Uterus (tissue), 4 donors: ENCODE measurements around the gene WDR91. TPM values are rescaled to one million over a fixed set of nuclear protein-coding genes. Genes with fewer than 3 reads are reported as not detected.
"Not testable (repeated sequence)": the region's sequence is repeated elsewhere in the genome, so short reads cannot be mapped to it uniquely, and the experiment has no call there.

ENCODE experiments used
- DNase-seq, 2 donors: peaks; one replicate each; pipeline ENCODE4 v3.0.0-alpha.2; 2019 to 2020
- H3K27ac ChIP-seq, 2 donors: fragments of 200-600 bp; sonication (generic); 1 replicate in 1 of 2; 2 replicates in 1 of 2; pipeline ENCODE4 v1.5.1; 2016 to 2018
- H3K27me3 ChIP-seq, 2 donors: fragments of 200-600 bp; sonication (generic); one replicate each; pipeline ENCODE4 v1.5.1; 2018 to 2019; ENCODE audit warnings: control low read depth in 1 of 2
- H3K36me3 ChIP-seq, 2 donors: fragments of 200-600 bp; sonication (generic); one replicate each; pipeline ENCODE4 v1.5.1; 2019; ENCODE audit warnings: control low read depth in 1 of 2
- H3K4me1 ChIP-seq, 2 donors: fragments of 200-600 bp; sonication (generic); one replicate each; pipeline ENCODE4 v1.5.1; 2018 to 2019; ENCODE audit warnings: control low read depth in 1 of 2
- H3K4me3 ChIP-seq, 2 donors: fragments of 200-600 bp; sonication (generic); 1 replicate in 1 of 2; 2 replicates in 1 of 2; pipeline ENCODE4 v1.5.1; 2018 to 2019; ENCODE audit warnings: mild to moderate bottlenecking in 1 of 2
- H3K9me3 ChIP-seq, 2 donors: fragments of 200-600 bp; sonication (generic); one replicate each; pipeline ENCODE4 v1.5.1; 2019; ENCODE audit warnings: control low read depth in 1 of 2
- POLR2A ChIP-seq, 2 donors: fragments of 450-650 bp; IDR thresholded peaks; one replicate each; pipeline ENCODE4 v1.6.1; 2016; ENCODE audit warnings: antibody characterized with exemption in 2 of 2, mild to moderate bottlenecking in 1 of 2, moderate library complexity in 1 of 2
- intact Hi-C: fragments of 100-400 bp; cut with DNase I; formaldehyde crosslinking; loops from one replicate; pipeline ENCODE4 v1.15.1; 2023; ENCODE audit warnings: low total_unique reads
- total RNA-seq, 4 donors: library from RNA; depleted of rRNA in 3 of 4; stranded (reverse); fragments of >200 nt in 3 of 4; gene quantifications; one replicate each; pipeline versions ENCODE4 v1.1.0 to v1.2.4, GENCODE V29; 2014 to 2023
- TF ChIP-seq, protein P1 (sequence below), 4 experiments: fragments of 200-600 bp in 2 of 4; fragments of 450-650 bp in 2 of 4; sonication (generic) in 2 of 4; IDR thresholded peaks; one replicate each; pipeline ENCODE4 v1.5.1; 2016 to 2019; ENCODE audit warnings: antibody characterized with exemption in 4 of 4, mild to moderate bottlenecking in 2 of 4, moderate library complexity in 1 of 4
- donor health status: DM: yes; HTN: yes; CAD: no.

WDR91 gene
- total RNA-seq, 4 donors from 2014 or later: 11.8 to 33.2 (median 17.1) TPM

DNA sequence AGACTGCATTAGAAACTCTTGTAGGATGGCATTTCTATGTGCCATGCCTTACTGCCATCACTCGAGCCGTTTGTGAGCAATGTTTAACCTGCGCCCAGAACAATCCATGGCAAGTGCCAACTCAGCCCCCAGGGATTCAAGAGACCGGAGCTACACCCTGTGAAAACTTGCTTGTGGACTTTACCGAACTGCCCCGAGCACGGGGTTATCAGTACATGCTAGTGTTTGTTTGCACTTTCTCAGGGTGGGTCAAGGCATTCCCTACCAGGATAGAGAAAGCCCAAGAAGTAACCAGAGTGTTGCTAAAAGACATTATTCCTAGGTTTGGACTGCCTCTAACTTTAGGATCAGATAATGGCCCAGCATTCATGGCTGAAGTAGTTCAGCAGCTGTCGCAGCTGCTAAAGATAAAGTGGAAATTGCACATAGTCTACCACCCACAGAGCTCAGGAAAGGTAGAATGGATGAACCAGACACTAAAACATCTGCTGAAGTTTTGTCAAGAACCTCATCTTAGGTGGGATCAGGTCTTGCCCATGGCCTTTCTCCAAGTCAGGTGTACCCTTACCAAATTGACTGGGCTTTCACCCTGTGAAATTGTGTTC lies 31.9 kb downstream of the WDR91 start:
- H3K27ac ChIP-seq: no peak overlapping the region
- no peaks in the 10 kb centered on the region for H3K4me1 ChIP-seq
- no peaks in the 10 kb centered on the region for H3K27me3 ChIP-seq
- H3K36me3 ChIP-seq: no peaks in the 10 kb centered on the region
- H3K9me3 ChIP-seq: peaks cover 0 to 9% of the 10 kb centered on the region in 2 donors
- H3K4me3 ChIP-seq: no peak overlapping the region
- no peak for DNase-seq
- intact Hi-C loops: no loop called here
- no peak for TF ChIP-seq POLR2A (IDR thresholded peaks at IDR 0.05)
- TF ChIP-seq, protein P1, sequence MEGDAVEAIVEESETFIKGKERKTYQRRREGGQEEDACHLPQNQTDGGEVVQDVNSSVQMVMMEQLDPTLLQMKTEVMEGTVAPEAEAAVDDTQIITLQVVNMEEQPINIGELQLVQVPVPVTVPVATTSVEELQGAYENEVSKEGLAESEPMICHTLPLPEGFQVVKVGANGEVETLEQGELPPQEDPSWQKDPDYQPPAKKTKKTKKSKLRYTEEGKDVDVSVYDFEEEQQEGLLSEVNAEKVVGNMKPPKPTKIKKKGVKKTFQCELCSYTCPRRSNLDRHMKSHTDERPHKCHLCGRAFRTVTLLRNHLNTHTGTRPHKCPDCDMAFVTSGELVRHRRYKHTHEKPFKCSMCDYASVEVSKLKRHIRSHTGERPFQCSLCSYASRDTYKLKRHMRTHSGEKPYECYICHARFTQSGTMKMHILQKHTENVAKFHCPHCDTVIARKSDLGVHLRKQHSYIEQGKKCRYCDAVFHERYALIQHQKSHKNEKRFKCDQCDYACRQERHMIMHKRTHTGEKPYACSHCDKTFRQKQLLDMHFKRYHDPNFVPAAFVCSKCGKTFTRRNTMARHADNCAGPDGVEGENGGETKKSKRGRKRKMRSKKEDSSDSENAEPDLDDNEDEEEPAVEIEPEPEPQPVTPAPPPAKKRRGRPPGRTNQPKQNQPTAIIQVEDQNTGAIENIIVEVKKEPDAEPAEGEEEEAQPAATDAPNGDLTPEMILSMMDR (IDR thresholded peaks at IDR 0.05): no peak

DNA sequence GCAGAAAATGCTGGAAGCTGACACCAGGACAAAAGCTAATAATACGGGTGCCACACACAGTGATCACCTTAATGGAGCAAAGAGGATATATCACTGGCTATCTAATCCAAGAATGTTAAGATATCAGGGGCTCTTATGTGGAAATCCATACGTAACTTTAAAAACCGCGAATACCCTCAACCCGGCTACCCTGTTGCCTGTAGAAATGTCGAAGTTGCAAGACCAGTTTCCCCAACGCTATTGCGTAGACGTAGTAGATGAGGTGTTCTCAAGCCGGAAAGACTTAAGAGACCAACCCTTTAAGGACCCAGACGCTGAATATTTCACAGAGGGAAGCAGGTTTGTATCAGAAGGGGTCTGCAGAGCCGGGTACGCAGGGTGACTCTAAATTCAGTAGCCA lies 33.0 kb downstream of the WDR91 start:
- no peak overlapping the region for H3K4me3 ChIP-seq
- intact Hi-C loops: no loop called here
- no peaks in the 10 kb centered on the region for H3K27me3 ChIP-seq
- H3K4me1 ChIP-seq: no peaks in the 10 kb centered on the region
- no peak for DNase-seq
- TF ChIP-seq, protein P1 (IDR thresholded peaks at IDR 0.05): no peak
- TF ChIP-seq POLR2A (IDR thresholded peaks at IDR 0.05): no peak
- H3K36me3 ChIP-seq: no peaks in the 10 kb centered on the region
- H3K9me3 ChIP-seq: peaks cover 0 to 9% of the 10 kb centered on the region in 2 donors
- no peak overlapping the region for H3K27ac ChIP-seq

DNA sequence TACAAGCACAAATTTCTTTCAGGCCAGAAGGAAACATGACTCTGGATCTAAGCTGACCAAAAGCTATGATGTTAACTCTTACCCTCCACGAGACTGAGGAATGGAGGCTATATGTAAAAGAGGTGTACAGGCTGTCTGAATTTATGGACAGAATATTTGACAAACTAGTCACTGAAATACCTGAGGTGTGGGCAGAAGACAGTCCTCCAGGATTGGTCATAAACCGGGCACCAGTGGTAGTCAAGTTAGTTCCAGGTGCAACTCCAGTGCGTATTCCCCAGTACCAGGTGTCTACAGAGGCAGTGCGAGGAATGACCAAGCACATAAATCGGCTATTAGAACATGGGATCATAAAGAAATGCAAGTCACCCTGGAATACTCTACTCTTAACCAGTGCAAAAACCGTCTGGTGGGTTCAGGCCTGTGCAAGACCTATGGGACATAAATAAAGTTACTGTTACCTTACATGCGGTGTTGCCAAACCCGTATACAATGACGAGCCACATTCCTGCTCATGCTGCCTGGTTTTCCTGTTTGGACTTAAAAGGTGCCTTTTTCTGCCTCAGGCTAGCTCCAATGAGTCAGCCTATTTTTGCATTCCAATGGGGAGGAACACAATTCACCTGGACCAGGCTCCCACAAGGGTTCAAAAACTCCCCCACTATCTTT lies 34.2 kb downstream of the WDR91 start:
- no peak for DNase-seq
- Histone ChIP-seq H3K27me3 (no peaks in the 10 kb centered on the region), H3K4me3 (no peak overlapping the region), H3K27ac (no peak overlapping the region), H3K9me3 (peaks cover 0 to 9% of the 10 kb centered on the region in 2 donors), H3K36me3 (no peaks in the 10 kb centered on the region), H3K4me1 (no peaks in the 10 kb centered on the region)
- no peak for TF ChIP-seq POLR2A (IDR thresholded peaks at IDR 0.05)
- intact Hi-C loops: no loop called here

DNA sequence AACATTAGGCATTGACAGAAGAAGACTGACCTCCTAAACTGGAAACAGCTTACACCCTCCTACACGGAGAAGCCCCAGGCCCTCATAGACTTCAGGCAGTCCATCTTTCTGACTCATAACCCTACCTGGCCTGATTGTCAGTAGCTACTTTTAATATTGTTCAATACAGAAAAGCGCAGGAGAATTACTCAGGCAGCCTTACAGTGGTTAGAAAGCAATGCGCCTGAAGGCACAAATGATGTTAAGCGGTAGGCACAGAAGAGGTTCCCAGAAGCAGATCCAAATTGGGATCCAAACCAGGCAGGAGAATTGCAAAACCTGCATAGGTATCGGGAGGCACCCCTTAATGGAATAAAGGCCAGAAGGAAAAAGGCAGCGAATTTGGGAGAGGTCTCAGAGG lies 35.4 kb downstream of the WDR91 start:
- DNase-seq: no peak
- intact Hi-C loops: no loop called here

DNA sequence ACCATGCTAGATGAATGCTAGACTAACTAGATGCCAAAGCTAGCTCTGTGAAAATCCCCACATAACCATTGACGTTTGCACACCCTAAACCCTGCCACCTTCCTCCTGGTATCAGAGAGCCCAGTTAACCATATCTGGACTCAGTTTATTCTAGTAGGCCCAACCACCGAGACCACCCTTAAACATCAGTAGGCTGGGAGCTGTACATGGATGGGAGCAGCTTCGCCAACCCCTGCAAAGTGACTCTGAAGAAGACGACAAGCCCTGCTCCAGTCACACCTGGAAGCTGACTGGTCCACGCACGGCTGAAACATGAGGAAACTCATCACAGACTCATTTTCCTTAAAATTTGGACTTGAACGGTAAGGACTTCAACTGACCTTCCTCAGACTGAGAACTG lies 36.4 kb downstream of the WDR91 start:
- intact Hi-C loops: no loop called here
- TF ChIP-seq, protein P1 (IDR thresholded peaks at IDR 0.05): no peak
- no peak for TF ChIP-seq POLR2A (IDR thresholded peaks at IDR 0.05)
- Histone ChIP-seq H3K27me3 (no peaks in the 10 kb centered on the region), H3K4me1 (peaks cover 0 to 8% of the 10 kb centered on the region in 2 donors), H3K36me3 (no peaks in the 10 kb centered on the region), H3K4me3 (no peak overlapping the region), H3K27ac (no peak overlapping the region), H3K9me3 (no peaks in the 10 kb centered on the region)
- no peak for DNase-seq

More for the DNA sequence above, 35.4 kb downstream of the WDR91 start:
- peaks cover 0 to 8% of the 10 kb centered on the region in 2 donors for H3K4me1 ChIP-seq
- H3K27ac ChIP-seq: no peak overlapping the region
- no peaks in the 10 kb centered on the region for H3K36me3 ChIP-seq
- H3K27me3 ChIP-seq: no peaks in the 10 kb centered on the region
- H3K9me3 ChIP-seq: no peaks in the 10 kb centered on the region
- H3K4me3 ChIP-seq: no peak overlapping the region
- no peak for TF ChIP-seq POLR2A (IDR thresholded peaks at IDR 0.05)
- TF ChIP-seq, protein P1 (IDR thresholded peaks at IDR 0.05): no peak

DNA sequence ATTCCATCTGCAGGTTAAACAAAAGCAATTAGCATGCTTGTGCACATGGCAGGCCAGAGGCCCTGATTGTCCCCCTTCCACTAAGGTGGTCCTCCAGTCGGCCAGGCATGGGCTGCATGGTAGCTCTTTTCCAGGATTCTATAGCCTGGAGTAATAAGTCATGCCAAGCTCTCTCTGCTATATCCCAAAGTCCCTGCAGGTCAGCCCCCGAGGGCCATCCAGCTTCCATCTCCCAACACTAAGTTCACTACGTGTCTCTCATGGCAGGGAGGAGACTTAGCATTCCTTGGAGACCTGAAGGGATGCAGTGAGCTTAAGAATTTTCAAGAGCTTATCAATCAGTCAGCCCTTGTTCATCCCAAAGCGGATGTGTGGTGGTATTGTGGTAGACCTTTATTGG lies 37.4 kb downstream of the WDR91 start:
- H3K4me1 ChIP-seq: peaks cover 4 to 17% of the 10 kb centered on the region in 2 donors
- intact Hi-C loops, H3K36me3 ChIP-seq, H3K27ac ChIP-seq, DNase-seq, H3K9me3 ChIP-seq, H3K27me3 ChIP-seq, H3K4me3 ChIP-seq: not testable (repeated sequence)

DNA sequence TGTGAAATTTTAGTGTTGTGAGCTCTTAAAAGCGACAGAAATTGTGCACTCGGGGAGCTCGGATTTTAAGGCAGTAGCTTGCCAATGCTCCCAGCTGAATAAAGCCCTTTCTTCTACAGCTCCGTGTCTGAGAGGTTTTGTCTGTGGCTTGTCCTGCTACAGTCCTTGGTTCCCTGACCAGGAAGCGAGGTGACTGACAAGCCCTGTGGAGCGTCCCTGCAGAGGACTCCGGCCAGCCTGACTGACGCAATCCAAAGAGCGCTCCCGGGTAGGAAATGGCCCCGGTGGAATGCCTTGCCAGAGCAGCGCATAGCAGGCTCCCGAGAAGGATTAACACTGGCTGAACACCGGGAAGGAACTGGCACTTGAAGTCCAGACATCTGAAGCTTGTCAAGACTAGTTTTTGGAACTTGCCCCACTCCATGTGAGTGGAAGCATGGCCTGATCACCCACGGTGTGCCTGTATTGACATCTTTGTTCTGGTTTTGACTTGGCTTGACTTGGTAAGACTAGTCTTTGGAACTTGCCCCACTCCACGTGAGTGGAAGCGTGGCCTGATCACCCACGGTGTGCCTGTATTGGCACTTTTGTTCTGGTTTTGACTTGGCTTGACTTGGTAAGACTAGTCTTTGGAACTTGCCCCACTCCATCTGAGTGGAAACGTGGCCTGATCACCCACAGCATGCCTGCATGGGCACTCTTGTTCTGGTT lies 39.6 kb downstream of the WDR91 start:
- H3K36me3 ChIP-seq, intact Hi-C loops, H3K9me3 ChIP-seq, H3K27me3 ChIP-seq: not testable (repeated sequence)
- Histone ChIP-seq H3K4me3 (peak overlapping the region in 1 of 2 donors; percentile 74), H3K27ac (peak overlapping the region; percentile 91 to 95), H3K4me1 (peaks cover 4 to 17% of the 10 kb centered on the region in 2 donors)
- DNase-seq: peak; percentile 66 to 74
